ENCODE data around the gene C17orf100.

DNA sequence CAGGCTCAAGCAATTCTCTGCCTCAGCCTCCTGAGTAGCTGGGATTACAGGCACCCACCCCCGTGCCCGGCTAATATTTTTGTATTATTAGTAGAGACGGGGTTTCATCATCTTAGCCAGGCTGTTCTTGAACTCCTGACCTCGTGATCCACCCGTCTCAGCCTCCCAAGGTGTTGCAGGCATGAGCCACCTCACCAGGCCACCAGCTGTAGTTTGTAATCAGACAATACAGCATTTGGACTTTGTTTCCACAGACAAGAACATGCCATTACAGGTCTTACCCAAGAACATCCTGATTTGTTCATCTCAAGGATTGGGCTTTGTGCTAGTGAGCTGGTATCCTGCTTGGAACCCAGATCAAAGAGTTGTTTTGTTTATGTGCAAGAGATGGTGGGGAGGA, 30.1 kb downstream of the C17orf100 start:
- TF ChIP-seq CTCF (IDR thresholded peaks at IDR 0.05; ENCODE audit: low read length) (no peak), EZH2 (optimal IDR thresholded peaks at IDR 0.05; ENCODE audit: low read depth, low read length) (no peak), EZH2phosphoT487 (IDR thresholded peaks at IDR 0.05; ENCODE audit: low read length) (no peak)

All from MM.1S (cell line).